ENCODE data around the gene CFAP46.
"Not testable (repeated sequence)": the region's sequence is repeated elsewhere in the genome, so short reads cannot be mapped to it uniquely, and the experiment has no call there.

The CFAP46 gene

GRCh38 chr10:132979491-132980425 is 37.4 kb upstream of the CFAP46 start:
- DNase-seq (ENCODE audit: low read depth): no peak

GRCh38 chr10:132978542-132978941 is 36.2 kb upstream of the CFAP46 start:
- DNase-seq (ENCODE audit: low read depth): no peak

- no peak for DNase-seq (ENCODE audit: low read depth)
These were observed 35.4 kb upstream of the CFAP46 start for GRCh38 chr10:132977807-132978206.

- DNase-seq (ENCODE audit: low read depth): no peak
These were observed 34.7 kb upstream of the CFAP46 start for GRCh38 chr10:132977076-132977475.

GRCh38 chr10:132975831-132976682 is 33.7 kb upstream of the CFAP46 start:
- DNase-seq (ENCODE audit: low read depth): no peak

- DNase-seq (ENCODE audit: low read depth): no peak
These were observed 32.8 kb upstream of the CFAP46 start for GRCh38 chr10:132974886-132975830.

- no peak for DNase-seq (ENCODE audit: low read depth)
These were observed 32.0 kb upstream of the CFAP46 start for GRCh38 chr10:132974249-132974796.

- DNase-seq (ENCODE audit: low read depth): no peak
These were observed 31.5 kb upstream of the CFAP46 start for GRCh38 chr10:132973903-132974241.

- DNase-seq (ENCODE audit: low read depth): no peak
These were observed 30.9 kb upstream of the CFAP46 start for GRCh38 chr10:132972986-132973902.

GRCh38 chr10:132972149-132972985 is 30.0 kb upstream of the CFAP46 start:
- no peak for DNase-seq (ENCODE audit: low read depth)

- DNase-seq (ENCODE audit: low read depth): no peak
These were observed 29.2 kb upstream of the CFAP46 start for GRCh38 chr10:132971448-132972148.

GRCh38 chr10:132970641-132971438 is 28.5 kb upstream of the CFAP46 start:
- no peak for DNase-seq (ENCODE audit: low read depth)

- DNase-seq (ENCODE audit: low read depth): no peak
These were observed 25.2 kb upstream of the CFAP46 start for GRCh38 chr10:132967540-132967939.

- DNase-seq (ENCODE audit: low read depth): no peak
These were observed 23.2 kb upstream of the CFAP46 start for GRCh38 chr10:132965411-132966057.

GRCh38 chr10:132964707-132965410 is 22.5 kb upstream of the CFAP46 start:
- DNase-seq (ENCODE audit: low read depth): not testable (repeated sequence)

GRCh38 chr10:132964231-132964630 is 21.9 kb upstream of the CFAP46 start:
- no peak for DNase-seq (ENCODE audit: low read depth)

- DNase-seq (ENCODE audit: low read depth): no peak
These were observed 21.1 kb upstream of the CFAP46 start for GRCh38 chr10:132963430-132963960.
